HG03045 (cell line): ENCODE data around the gene PHAX.
"Not testable (repeated sequence)": the region's sequence is repeated elsewhere in the genome, so short reads cannot be mapped to it uniquely, and the experiment has no call there.

Experiments used
- ATAC-seq: cut with Tn5 transposase; IDR thresholded peaks from one replicate; pipeline ENCODE4 v1.9.1; 2021; ENCODE audit warnings: mild to moderate bottlenecking, moderate library complexity; ENCODE audit not compliant: unreplicated experiment

Gene PHAX

DNA sequence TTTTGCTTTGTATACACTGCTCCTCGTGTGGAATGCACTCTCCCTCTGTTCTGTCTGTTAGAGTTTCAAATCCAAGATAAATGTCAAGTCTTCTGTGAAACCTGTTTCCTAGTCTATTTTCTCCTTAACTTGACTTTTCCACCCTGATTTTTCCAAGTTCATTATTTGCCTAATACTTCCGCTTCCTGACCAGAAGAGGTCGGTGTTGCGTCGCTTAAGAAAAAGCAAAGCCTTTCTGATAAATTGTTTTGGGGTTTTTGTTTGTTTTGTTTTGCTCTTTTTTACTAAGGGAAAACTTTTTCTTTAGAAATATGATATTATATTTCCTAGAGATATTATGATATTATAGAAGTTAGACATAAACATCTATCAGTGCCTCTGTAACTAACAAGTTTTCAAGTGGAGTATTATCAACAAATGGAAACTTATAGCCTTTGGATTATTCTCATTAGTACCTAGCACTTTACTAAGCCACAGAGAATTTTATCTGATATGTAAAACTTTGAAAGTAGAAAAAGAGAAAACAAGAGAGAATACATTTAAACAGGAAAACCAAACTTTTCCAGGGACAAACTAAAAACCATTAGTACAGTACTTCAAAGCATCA, 55.8 kb downstream of the PHAX start:
- no peak for ATAC-seq

DNA sequence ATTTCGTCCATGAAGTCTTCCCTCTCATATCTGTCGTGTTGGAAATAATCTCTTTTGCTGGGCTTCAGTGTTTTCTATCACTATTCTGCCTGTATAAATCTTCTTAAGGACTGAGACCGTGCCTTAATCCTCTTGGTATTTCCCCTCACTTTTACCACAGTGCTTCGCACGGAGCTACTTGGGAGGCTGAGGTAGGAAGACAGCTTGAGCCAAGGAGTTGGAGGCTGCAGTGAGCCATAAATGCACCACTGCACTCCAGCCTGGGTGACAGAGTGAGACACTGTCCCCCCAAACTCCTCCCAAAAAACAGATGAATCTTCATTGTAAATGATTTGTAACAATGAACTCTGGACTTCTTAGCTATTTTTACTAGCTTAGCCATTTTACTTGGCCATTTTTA, 57.8 kb downstream of the PHAX start:
- no peak for ATAC-seq

DNA sequence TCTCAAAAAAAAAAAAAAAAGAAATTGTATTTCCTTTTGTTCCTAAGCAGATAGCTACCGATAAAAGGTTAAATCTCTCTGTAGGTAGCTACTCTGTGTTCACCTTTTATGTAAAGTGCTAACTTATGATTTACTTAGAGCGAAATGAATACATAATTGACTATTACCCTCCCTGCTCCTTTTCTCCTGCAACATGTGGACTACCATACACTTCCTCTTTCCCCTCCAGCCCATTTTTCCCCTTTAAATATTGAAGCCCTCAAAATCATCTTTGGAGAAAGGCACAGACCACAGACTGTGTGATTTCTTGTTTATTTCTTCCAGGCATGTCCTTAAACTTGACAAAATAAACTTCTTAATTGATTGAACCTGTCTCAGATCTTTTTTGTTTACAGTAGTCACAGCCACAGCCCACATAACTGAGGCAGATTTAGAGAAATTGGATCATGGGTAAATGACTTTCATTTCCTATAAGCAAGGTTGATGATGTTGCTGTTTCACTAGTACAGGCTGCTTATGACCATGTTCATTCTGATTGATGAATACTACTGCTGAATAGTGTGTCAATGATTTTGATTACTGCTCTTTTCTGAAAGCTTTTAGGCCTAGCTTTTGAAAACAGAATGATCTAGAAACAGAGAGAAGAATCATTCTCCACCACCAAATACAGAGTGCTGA, 59.2 kb downstream of the PHAX start:
- ATAC-seq = no peak

DNA sequence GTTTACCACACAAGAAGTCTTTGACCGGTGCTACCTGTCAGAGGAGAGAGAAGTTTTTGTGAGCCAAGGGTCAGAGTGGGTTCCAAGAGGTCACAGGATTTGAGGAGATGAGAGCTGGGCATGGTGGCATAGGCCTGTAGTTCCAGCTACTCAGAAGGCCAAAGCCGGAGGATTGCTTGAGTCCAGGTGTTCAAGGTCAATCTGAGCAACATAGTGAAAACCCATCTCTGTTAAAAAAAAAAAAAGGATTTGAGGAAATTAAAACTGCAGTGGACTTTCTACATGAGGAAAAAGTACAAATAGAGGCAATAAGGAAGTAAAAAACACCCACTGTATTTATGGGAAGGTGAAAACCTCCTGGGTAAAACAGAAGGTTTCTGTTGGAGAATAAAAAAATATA, 63.8 kb downstream of the PHAX start:
- no peak for ATAC-seq

DNA sequence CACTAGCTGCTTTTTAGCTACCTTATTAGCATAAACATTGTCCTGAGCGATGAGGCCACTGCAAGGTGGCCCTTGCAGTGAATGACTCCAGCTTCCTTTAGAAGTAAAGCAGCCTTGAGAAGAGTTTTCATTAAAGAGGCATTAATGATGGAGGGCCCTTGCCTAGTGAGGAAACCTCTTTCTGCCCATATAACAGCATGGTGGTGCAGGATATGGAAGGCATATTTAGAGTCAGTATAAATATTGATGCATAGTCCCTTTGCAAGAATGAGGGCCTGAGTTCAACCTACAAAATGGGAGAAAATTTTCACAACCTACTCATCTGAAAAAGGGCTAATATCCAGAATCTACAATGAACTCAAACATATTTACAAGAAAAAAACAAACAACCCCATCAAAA, 69.4 kb downstream of the PHAX start:
- ATAC-seq = not testable (repeated sequence)

DNA sequence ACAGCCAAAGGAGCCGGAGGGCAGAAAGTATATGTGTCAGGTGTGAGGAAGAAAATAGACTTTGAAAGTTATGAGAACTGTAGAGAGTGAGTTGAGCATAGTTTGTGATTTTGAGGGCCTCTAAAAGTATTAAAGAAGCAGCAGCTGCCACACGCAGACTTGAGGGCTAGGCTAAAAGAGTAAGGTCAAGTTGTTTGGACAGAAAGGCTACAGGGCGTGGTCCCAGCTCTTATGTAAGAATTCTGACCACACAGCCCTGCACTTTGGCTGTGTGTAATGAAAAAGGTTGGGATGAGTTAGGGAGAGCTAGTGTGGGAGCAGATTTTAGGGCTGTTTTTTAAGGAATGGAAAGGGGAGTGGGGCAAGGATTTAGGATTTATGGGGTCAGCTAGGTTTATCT, 70.9 kb downstream of the PHAX start:
- not testable (repeated sequence) for ATAC-seq

DNA sequence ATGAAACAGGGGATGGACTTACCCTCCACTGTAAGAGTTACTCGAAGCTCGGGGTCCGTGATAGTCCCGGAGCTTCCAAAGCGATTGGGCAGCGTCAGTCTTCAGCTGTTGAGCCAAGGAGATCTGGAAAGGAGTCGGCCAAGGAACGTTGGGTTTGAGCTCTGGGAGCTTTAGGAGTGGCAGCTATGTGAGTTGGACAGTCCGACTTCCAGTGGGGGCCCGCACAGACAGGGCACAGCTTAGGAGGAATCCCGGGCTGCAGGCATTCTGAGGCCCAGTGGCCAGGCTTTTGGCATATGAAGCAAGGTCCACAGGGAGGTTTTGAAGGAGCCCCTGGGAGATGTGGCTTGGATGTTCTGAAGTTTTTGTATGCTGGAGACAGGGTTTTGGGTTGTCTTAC, 72.7 kb downstream of the PHAX start:
- no peak for ATAC-seq

DNA sequence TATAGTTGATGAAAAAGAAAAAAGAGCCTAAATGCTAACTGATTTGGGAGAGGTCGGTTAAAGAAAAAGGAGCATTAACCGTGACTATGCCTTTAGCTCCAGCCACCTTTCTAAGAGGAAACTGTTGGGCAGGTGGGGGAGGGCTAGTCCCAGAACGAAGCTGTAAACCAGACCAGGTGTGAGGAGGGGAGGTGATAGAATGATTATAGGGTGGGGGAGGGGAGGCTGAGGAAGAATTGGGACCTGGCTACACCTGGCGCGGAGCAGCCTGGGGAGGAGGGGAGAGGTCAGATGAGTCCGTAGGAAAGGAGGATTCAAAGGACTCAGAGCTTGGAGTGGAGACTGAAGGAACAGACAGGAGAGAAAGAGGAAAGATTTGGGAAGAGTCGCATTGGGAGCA, 73.4 kb downstream of the PHAX start:
- ATAC-seq = no peak

DNA sequence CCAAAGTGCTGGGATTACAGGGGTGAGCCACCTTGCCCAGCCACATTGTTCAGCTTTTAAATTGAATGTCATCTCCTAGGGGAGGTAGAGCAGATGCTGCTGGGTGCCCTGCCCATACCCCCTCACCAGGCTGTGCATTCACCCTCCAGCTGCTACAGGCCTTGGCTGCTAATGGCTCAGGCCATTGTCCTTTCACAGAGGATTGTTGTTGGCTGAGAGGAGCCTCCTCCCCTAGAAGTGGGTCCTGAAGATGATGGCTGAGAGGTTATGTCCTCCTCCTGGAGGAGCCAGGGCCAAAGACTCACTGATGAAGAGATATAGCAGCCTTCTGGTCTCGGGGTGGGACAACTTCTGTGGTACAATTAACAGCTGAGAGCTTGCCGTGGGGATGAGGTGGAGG, 74.6 kb downstream of the PHAX start:
- ATAC-seq = no peak

DNA sequence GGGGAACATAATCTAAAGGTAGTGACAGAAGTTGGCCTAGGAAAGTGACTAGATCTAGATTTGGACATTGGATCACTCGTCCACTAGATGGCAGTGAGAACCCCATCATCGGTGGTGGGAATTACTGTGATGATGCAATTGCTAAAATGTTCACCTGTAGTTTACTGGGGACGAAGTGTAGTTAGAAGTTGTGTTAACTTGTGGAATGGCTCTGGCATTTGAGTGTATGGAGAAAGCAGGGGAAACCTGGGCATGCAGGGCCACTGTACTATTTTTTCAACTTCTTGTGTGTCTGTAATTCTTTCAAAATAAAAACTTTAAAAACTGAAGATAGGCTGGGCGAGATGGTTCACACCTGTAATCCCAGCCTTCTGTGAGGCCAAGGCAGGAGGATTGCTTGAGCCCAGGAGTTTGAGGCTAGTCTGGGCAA, 75.5 kb downstream of the PHAX start:
- ATAC-seq = peak; percentile 69
